Stimulated activated CD8-positive, alpha-beta memory T cell treated with anti-CD3 and anti-CD28 coated beads, Interleukin-12 subunit alpha, Interleukin-12 subunit beta, amount 100 ng/mL, for 4 hours (primary cell): ENCODE measurements around the gene GABBR2.

ENCODE experiments used
- DNase-seq: peaks from one replicate; pipeline ENCODE4 v3.0.0-alpha.2; 2020; ENCODE audit warnings: low read depth

Gene GABBR2

GRCh38 chr9:98255061-98255577, 453.6 kb downstream of the GABBR2 start:
- DNase-seq, result no peak

GRCh38 chr9:98254228-98255060, 454.3 kb downstream of the GABBR2 start:
- no peak for DNase-seq

- DNase-seq, result no peak
Measured at GRCh38 chr9:98253565-98253964, 455.2 kb downstream of the GABBR2 start.

- DNase-seq, result no peak
Measured at GRCh38 chr9:98251551-98251950, 457.2 kb downstream of the GABBR2 start.

- no peak for DNase-seq
Measured at GRCh38 chr9:98249771-98250170, 459.0 kb downstream of the GABBR2 start.

GRCh38 chr9:98248737-98249474, 459.8 kb downstream of the GABBR2 start:
- no peak for DNase-seq

GRCh38 chr9:98247831-98248657, 460.7 kb downstream of the GABBR2 start:
- DNase-seq, result no peak

DNA sequence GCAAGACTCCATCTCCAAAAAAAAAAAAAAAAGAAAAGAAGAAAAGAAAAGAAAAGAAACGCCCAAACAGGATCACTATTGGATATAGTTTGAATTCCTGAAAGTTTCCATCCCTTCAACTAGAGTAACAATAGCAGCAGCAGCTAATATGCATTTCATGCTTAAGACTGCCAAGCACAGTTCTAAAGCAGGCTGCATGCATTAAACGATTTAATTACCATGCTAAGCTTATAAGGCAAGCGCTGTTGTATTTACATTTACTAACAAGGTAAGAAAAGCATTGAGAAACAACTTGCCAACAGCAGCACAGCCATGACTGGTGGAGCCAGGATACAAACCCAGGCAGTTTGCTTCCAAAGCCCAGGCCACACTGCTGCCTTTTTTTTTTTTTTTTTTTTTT, 466.3 kb downstream of the GABBR2 start:
- DNase-seq, result no peak

DNA sequence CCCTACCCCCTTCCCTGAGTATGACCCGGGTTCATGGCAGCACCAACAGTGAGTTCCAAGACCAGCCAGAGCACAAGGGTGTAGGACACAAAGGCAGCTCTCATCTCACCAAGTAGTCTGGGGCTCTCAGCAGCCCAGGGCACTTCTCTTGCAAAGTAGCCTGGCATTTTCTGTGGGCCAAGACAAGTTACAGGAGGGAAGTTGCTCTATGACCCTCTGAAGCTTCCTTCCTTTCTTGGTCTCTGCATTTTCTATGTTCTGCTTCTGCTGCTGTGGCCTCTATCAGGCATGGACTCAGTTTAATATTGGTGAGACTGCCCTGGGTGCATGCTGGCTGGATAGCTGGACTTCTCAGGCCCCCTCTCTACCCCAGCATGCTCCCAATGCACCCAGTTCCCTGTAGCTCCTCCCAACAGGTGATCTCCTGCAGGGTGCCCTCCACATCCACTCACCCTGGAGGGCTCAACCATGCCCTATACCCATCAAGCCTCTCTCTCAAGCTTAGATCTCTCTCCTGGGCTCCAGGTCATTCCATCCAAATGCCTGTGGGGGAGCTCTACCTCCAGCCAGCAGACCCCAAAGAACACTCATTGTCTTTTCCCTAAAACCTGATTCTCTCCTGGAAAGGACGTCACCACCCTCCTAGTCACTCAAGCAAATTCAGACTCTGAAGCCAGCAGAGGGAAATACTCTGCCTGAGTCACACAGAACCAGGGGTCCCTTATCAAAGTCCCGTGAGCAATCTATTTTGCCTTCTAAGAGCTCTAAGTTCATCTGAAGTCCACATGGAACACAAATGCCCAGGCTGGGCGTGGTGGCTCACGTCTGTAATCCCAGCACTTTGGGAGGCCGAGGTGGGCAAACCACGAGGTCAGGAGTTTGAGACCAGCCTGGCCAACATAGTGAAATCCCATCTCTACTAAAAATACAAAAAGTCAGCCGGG, 467.1 kb downstream of the GABBR2 start:
- DNase-seq, result no peak

GRCh38 chr9:98240475-98240874, 468.3 kb downstream of the GABBR2 start:
- DNase-seq, result no peak
